ENCODE data around the gene CD151. TPM values are rescaled to one million over a fixed set of nuclear protein-coding genes. Genes with fewer than 3 reads are reported as not detected.

The CD151 gene
- total RNA-seq, 6 donors from 2014 or later = 179 to 545 (median 421) TPM

DNA sequence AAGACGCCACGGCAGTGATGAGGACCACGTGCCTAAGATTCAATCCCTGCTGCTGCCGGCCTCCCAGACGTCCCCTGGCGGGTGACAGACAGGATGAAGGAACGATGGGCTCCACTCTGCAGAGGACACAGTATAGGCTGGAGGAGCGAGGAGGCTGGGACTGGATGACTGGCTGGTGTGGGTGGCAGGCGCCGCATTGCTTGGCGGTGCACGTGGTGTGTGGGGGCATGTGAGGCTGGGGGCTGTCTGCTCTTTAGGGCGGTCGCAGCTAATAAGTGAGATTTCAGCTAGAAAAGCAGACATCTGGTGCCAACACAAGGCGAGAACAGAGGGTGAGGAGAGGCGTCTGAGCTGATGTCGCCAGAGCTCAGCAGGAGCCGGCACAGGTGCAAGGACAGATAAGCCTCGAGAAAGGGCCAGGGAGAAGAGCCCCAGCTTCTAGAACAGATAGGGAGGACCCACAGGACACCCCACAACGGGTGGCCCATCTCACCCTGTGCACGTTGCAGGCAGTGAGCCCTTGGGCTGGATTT, 43.1 kb downstream of the CD151 start:
- Histone ChIP-seq H3K9me3 (no peaks in the 10 kb centered on the region), H3K27me3 (no peaks in the 10 kb centered on the region), H3K27ac (no peak overlapping the region), H3K4me1 (no peaks in the 10 kb centered on the region), H3K36me3 (peaks cover 0 to 18% (median 7%) of the 10 kb centered on the region in 4 donors), H3K4me3 (no peak overlapping the region)
- DNase-seq (no peak), ATAC-seq (ENCODE audit: low FRiP score in 2 of 2) (no peak)
- WGBS, 2 donors = 92 to 93% methylated on average over 18 to 21 of the region's 21 CpGs
- TF ChIP-seq EP300 (IDR thresholded peaks at IDR 0.05) (no peak), POLR2AphosphoS5 (IDR thresholded peaks at IDR 0.05) (no peak), POLR2A (IDR thresholded peaks at IDR 0.05) (no peak), CTCF (IDR thresholded peaks at IDR 0.05) (no peak)

- Histone ChIP-seq H3K36me3 (peaks cover 0 to 19% (median 9%) of the 10 kb centered on the region in 4 donors), H3K4me3 (no peak overlapping the region), H3K4me1 (no peaks in the 10 kb centered on the region), H3K27me3 (no peaks in the 10 kb centered on the region), H3K9me3 (no peaks in the 10 kb centered on the region), H3K27ac (no peak overlapping the region)
- ATAC-seq (ENCODE audit: low FRiP score in 2 of 2) = peak in 1 of 2 donors; percentile 20
- no peak for DNase-seq
- no peak for TF ChIP-seq POLR2AphosphoS5 (IDR thresholded peaks at IDR 0.05)
- no peak for TF ChIP-seq EP300 (IDR thresholded peaks at IDR 0.05)
- TF ChIP-seq CTCF (IDR thresholded peaks at IDR 0.05) = no peak
- TF ChIP-seq POLR2A (IDR thresholded peaks at IDR 0.05) = no peak
- WGBS, 2 donors = 90 to 93% methylated on average over 2 to 12 of the region's 12 CpGs
These were observed 43.8 kb downstream of the CD151 start for GRCh38 chr11:876545-876944.

DNA sequence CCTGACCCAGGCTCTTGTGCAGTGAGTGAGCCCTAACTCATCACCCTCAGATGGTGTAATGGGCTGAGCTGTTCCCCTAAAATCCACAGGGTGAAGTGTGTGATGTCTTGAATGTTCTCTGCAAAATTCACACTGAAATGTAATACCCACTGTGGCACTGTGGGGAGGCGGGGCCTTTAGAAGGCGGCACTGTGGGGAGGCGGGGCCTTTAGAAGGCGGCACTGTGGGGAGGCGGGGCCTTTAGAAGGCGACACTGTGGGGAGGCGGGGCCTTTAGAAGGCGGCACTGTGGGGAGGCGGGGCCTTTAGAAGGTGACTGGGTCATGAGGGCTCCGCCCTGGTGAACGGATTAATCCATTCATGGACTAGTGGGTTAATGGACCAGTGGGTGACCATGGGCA, 44.8 kb downstream of the CD151 start:
- Histone ChIP-seq H3K27me3 (no peaks in the 10 kb centered on the region), H3K9me3 (no peaks in the 10 kb centered on the region), H3K4me1 (no peaks in the 10 kb centered on the region), H3K36me3 (peaks cover 0 to 21% (median 10%) of the 10 kb centered on the region in 4 donors), H3K27ac (no peak overlapping the region), H3K4me3 (no peak overlapping the region)
- DNase-seq (no peak), ATAC-seq (ENCODE audit: low FRiP score in 2 of 2) (no peak)
- TF ChIP-seq EP300 (IDR thresholded peaks at IDR 0.05) (no peak), POLR2AphosphoS5 (IDR thresholded peaks at IDR 0.05) (no peak), CTCF (IDR thresholded peaks at IDR 0.05) (no peak), POLR2A (IDR thresholded peaks at IDR 0.05) (no peak)
- 92 to 93% methylated on average over 11 of the region's 11 CpGs for WGBS, 2 donors

GRCh38 chr11:880447-880846, 47.7 kb downstream of the CD151 start:
- Histone ChIP-seq H3K4me1 (no peaks in the 10 kb centered on the region), H3K4me3 (no peak overlapping the region), H3K9me3 (no peaks in the 10 kb centered on the region), H3K27me3 (no peaks in the 10 kb centered on the region), H3K27ac (no peak overlapping the region), H3K36me3 (peaks cover 0 to 34% (median 17%) of the 10 kb centered on the region in 4 donors)
- peak in 1 of 2 donors; percentile 52 for DNase-seq
- TF ChIP-seq CTCF (IDR thresholded peaks at IDR 0.05) (no peak), POLR2AphosphoS5 (IDR thresholded peaks at IDR 0.05) (no peak), POLR2A (IDR thresholded peaks at IDR 0.05) (no peak), EP300 (IDR thresholded peaks at IDR 0.05) (no peak)
- ATAC-seq (ENCODE audit: low FRiP score in 2 of 2) = no peak
- WGBS, 2 donors = 87 to 93% methylated on average over 10 to 14 of the region's 14 CpGs

- no peaks in the 10 kb centered on the region for H3K27me3 ChIP-seq
- 79 to 81% methylated on average over 14 of the region's 14 CpGs for WGBS, 2 donors
- no peak for DNase-seq
These were observed 49.8 kb downstream of the CD151 start for GRCh38 chr11:882596-882995.

More at GRCh38 chr11:882596-882995, 49.8 kb downstream of the CD151 start:
- no peaks in the 10 kb centered on the region for H3K4me1 ChIP-seq
- no peak for TF ChIP-seq EP300 (IDR thresholded peaks at IDR 0.05)
- TF ChIP-seq POLR2A (IDR thresholded peaks at IDR 0.05) = no peak
- no peak for TF ChIP-seq POLR2AphosphoS5 (IDR thresholded peaks at IDR 0.05)
- no peak for TF ChIP-seq CTCF (IDR thresholded peaks at IDR 0.05)
- ATAC-seq (ENCODE audit: low FRiP score in 2 of 2) = no peak
- no peak overlapping the region for H3K27ac ChIP-seq
- peaks cover 0 to 50% (median 25%) of the 10 kb centered on the region in 4 donors for H3K36me3 ChIP-seq
- no peak overlapping the region for H3K4me3 ChIP-seq
- H3K9me3 ChIP-seq = no peaks in the 10 kb centered on the region
